ENCODE measurements around the gene GABRD. TPM values are rescaled to one million over a fixed set of nuclear protein-coding genes. Genes with fewer than 3 reads are reported as not detected.

The GABRD gene
- total and polyA plus RNA-seq, 10 of the 15 experiments (the other 5 are each of a cell fraction or from before 2014, with no cell fraction given), result not detected

GRCh38 chr1:2001773-2002411, 17.3 kb upstream of the GABRD start:
- Histone ChIP-seq H3K4me1 (ENCODE audit: control insufficient read depth, insufficient read depth, low read length) (no peaks in the 10 kb centered on the region), H4K20me1 (ENCODE audit: control insufficient read depth, insufficient read depth) (no peaks in the 10 kb centered on the region), H2AFZ (ENCODE audit: control insufficient read depth, low read depth, low read length) (no peak overlapping the region), H3K4me2 (ENCODE audit: control insufficient read depth, insufficient read depth) (no peak overlapping the region), H3K27ac (ENCODE audit: control insufficient read depth, insufficient read depth) (no peak overlapping the region), H3K9ac (ENCODE audit: control insufficient read depth, insufficient read depth, low read length) (no peak overlapping the region), H3K79me2 (ENCODE audit: control insufficient read depth, insufficient read depth, low read length) (no peaks in the 10 kb centered on the region), H3K4me3 (no peak overlapping the region), H3K27me3 (replicated peaks in 1 of 2; ENCODE audit: control insufficient read depth in 2 of 2, insufficient read depth in 2 of 2, low read length in 1 of 2) (no peaks in the 10 kb centered on the region; a peak in 1 of 4 replicates), H3K36me3 (ENCODE audit: control insufficient read depth in 2 of 2, insufficient read depth in 2 of 2, low read length in 1 of 2) (no peaks in the 10 kb centered on the region), H3K9me3 (replicated peaks; ENCODE audit: control insufficient read depth, insufficient read depth, low read length) (no peaks in the 10 kb centered on the region)
- 42% methylated on average over 13 of the region's 13 CpGs for WGBS (ENCODE audit: insufficient coverage, insufficient replicate concordance, low lambda C conversion rate, missing lambda C conversion rate)
- CTCF ChIA-PET, result no interaction called here
- in situ Hi-C loops (cut with MboI) (no loop called here), intact Hi-C loops (cut with micrococcal nuclease; ENCODE audit: unreplicated experiment) (no loop called here)
- no TSS peak for BruUV-seq (replicated peaks)
- POLR2A ChIA-PET, result no interaction called here
- DNase-seq (ENCODE audit: low read depth, low spot score) (no peak), ATAC-seq (no peak), FAIRE-seq (no peak)
- RAD21 ChIA-PET (ENCODE audit: unreplicated experiment), result no interaction called here
- SMC1A ChIA-PET (ENCODE audit: uncharacterized antibody, unreplicated experiment), result interaction anchor here (1.1 kb wide), 1 partner anchor 42 kb away, joined by 3 read pairs; no protein-coding TSS in a partner anchor
- no peak for TF ChIP-seq EGR1 (IDR thresholded peaks at IDR 0.05; ENCODE audit: borderline replicate concordance in 1 of 2, low read depth in 2 of 2, low read length in 2 of 2)
- no peak for TF ChIP-seq JUND (IDR thresholded peaks at IDR 0.05; ENCODE audit: low read depth, low read length)
- no peak for TF ChIP-seq SIN3A (IDR thresholded peaks at IDR 0.05; ENCODE audit: low read depth, low read length)
- no peak for TF ChIP-seq ZBTB40 (IDR thresholded peaks at IDR 0.05; ENCODE audit: borderline replicate concordance)
- no peak for TF ChIP-seq ZBTB11 (CRISPR knock-in tag; IDR thresholded peaks at IDR 0.05)
- no peak for TF ChIP-seq BCL11A (IDR thresholded peaks at IDR 0.05; ENCODE audit: low read depth, low read length)
- no peak for TF ChIP-seq YBX1 (IDR thresholded peaks at IDR 0.05)
- TF ChIP-seq ZNF274 (IDR thresholded peaks at IDR 0.05; ENCODE audit: insufficient read depth, insufficient read length), result no peak
- TF ChIP-seq ZNF384 (IDR thresholded peaks at IDR 0.05; ENCODE audit: borderline replicate concordance, low read depth, low read length), result no peak
- TF ChIP-seq FOXM1 (IDR thresholded peaks at IDR 0.05; ENCODE audit: low read depth, low read length), result no peak
- TF ChIP-seq ZNF622 (IDR thresholded peaks at IDR 0.05), result no peak
- TF ChIP-seq RB1 (IDR thresholded peaks at IDR 0.05; ENCODE audit: borderline replicate concordance), result no peak
- TF ChIP-seq CHD2 (IDR thresholded peaks at IDR 0.05; ENCODE audit: borderline replicate concordance, low read depth, low read length), result no peak
- TF ChIP-seq KDM1A (IDR thresholded peaks at IDR 0.05; ENCODE audit: borderline replicate concordance), result no peak
- TF ChIP-seq HDGF (IDR thresholded peaks at IDR 0.05), result no peak

Measured in GM12878 (cell line).